ENCODE measurements around the gene PIGQ. TPM values are rescaled to one million over a fixed set of nuclear protein-coding genes. Genes with fewer than 3 reads are reported as not detected.

PIGQ gene
- total and polyA plus RNA-seq, 2 of the 8 experiments (the other 6 are each of a cell fraction or from before 2014, with no cell fraction given): 36.0 to 49.2 TPM

- peaks cover 4 to 20% (median 14%) of the 10 kb centered on the region in 4 experiments; a peak in 6 of 7 replicates for H3K27me3 ChIP-seq (replicated peaks in 1 of 4; ENCODE audit: control insufficient read depth in 3 of 4, extremely low read depth in 1 of 4, insufficient read depth in 3 of 4, low read length in 3 of 4)
- H3K23me2 ChIP-seq (ENCODE audit: low read depth, low read length): peaks cover 4% of the 10 kb centered on the region; the same call in 1 of the 2 replicates
- H2BK120ac ChIP-seq (replicated peaks; ENCODE audit: low read depth, low read length): no peak overlapping the region
- no peak overlapping the region for H2AK5ac ChIP-seq (ENCODE audit: low read depth, low read length)
- DNase-seq (ENCODE audit: low read depth in 1 of 2, low spot score in 2 of 2) (no peak), FAIRE-seq (no peak)
- no peak overlapping the region for H3K18ac ChIP-seq (ENCODE audit: extremely low read depth, low read length)
- no peak overlapping the region for H2BK12ac ChIP-seq (ENCODE audit: low read depth, low read length)
- no peak overlapping the region for H3K4ac ChIP-seq (replicated peaks; ENCODE audit: insufficient read length, low read depth, low read length)
- peaks cover 0 to 8% (median 2%) of the 10 kb centered on the region in 4 experiments; a peak in 4 of 7 replicates for H3K4me1 ChIP-seq (replicated peaks in 1 of 4; ENCODE audit: control insufficient read depth in 3 of 4, insufficient read depth in 4 of 4, low read length in 3 of 4)
- H4K20me1 ChIP-seq (replicated peaks in 1 of 2; ENCODE audit: control insufficient read depth in 1 of 2, insufficient read depth in 2 of 2, low read length in 2 of 2): peaks cover 0 to 2% of the 10 kb centered on the region in 2 experiments
- no peaks in the 10 kb centered on the region; the same call in 1 of the 2 replicates for H3K79me1 ChIP-seq (ENCODE audit: low read depth, low read length)
- 91% methylated on average over 49 of the region's 54 CpGs; no CpG with 5 or more reads in 1 of the 2 experiments for WGBS, 2 experiments (ENCODE audit: extremely low coverage in 1 of 2, insufficient coverage in 1 of 2, insufficient read length in 1 of 2, insufficient replicate concordance in 2 of 2, low coverage in 1 of 2, low lambda C conversion rate in 2 of 2, missing lambda C conversion rate in 1 of 2)
- ChIA-PET POLR2A (ENCODE audit: partially characterized antibody) (interaction anchor here (0.7 to 2.2 kb wide), 8 partner anchors 9 to 28 kb away, joined by 3 to 8 read pairs (median 4); partner anchors contain the start of genes CAPN15 and NHLRC4), CTCF (ENCODE audit: partially characterized antibody) (interaction anchor here (0.6 to 3.9 kb wide), 9 partner anchors 10 to 236 kb away, joined by 3 to 21 read pairs (median 4); no protein-coding TSS in a partner anchor)
- no peaks in the 10 kb centered on the region for H3K9me3 ChIP-seq (ENCODE audit: insufficient read depth in 2 of 2, low read depth in 1 of 2, low read length in 1 of 2)
- H3K56ac ChIP-seq (replicated peaks; ENCODE audit: insufficient read length, low read depth, low read length): no peak overlapping the region
- H3K79me2 ChIP-seq (ENCODE audit: control insufficient read depth in 1 of 2, insufficient read depth in 2 of 2, low read length in 2 of 2): no peaks in the 10 kb centered on the region
- no peak overlapping the region for H2BK20ac ChIP-seq (ENCODE audit: low read length)
- H4K91ac ChIP-seq (replicated peaks; ENCODE audit: insufficient read length, low read length): no peak overlapping the region
- no peak overlapping the region for H4K8ac ChIP-seq (ENCODE audit: extremely low read depth, insufficient read depth, low read length)
- H3K27ac ChIP-seq (ENCODE audit: low read depth, low read length): no peak overlapping the region
- no peak overlapping the region for H3K4me3 ChIP-seq (ENCODE audit: extremely low read depth in 1 of 4, insufficient read depth in 2 of 4, low read depth in 3 of 4, low read length in 4 of 4)
- H4K5ac ChIP-seq (ENCODE audit: insufficient read length, low read depth, low read length): no peak overlapping the region
- no peak overlapping the region for H3K23ac ChIP-seq (ENCODE audit: insufficient read length)
- no peak overlapping the region for H3K9ac ChIP-seq (replicated peaks in 1 of 4; ENCODE audit: extremely low read depth in 1 of 4, low read depth in 3 of 4, low read length in 3 of 4)
- H3K4me2 ChIP-seq (ENCODE audit: insufficient read depth in 1 of 2, low read depth in 2 of 2, low read length in 2 of 2): no peak overlapping the region
- H2BK5ac ChIP-seq (ENCODE audit: low read depth, low read length): no peak overlapping the region
- H3K14ac ChIP-seq (ENCODE audit: insufficient read length): no peak overlapping the region
- peaks cover 0 to 16% (median 2%) of the 10 kb centered on the region in 4 experiments; a peak in 1 of 8 replicates for H3K36me3 ChIP-seq (ENCODE audit: control insufficient read depth in 2 of 4, insufficient read depth in 4 of 4, low read length in 3 of 4)
- H2AFZ ChIP-seq (ENCODE audit: low read length): no peak overlapping the region
- no peak overlapping the region for H2BK15ac ChIP-seq (ENCODE audit: low read length)
Measured at GRCh38 chr16:554640-555365, 15.0 kb upstream of the PIGQ start.

All from H1 (cell line).